ENCODE data around the gene CEPT1.

DNA sequence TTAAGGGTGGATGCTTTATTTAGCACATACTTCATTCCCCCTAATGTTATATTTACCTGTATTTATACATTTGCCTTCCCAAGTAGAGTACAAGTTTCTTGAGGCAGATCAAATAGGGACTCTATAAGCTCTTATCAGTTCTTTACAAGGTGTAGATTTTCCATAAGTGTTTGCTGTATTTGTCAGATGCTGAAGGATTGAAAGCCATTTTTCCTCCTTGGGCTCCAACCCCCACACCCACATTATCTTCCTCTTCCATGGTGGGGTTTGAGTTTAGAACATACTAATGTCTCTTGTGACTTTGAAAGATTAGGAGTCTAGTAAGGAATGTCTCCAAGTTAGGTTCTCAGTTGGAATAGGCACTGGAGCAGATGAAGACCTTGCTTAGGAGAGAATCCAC, 85.1 kb downstream of the CEPT1 start:
- TF ChIP-seq EZH2 (IDR thresholded peaks at IDR 0.05; ENCODE audit: insufficient read depth, poor library complexity, severe bottlenecking) (no peak), EZH2phosphoT487 (IDR thresholded peaks at IDR 0.05; ENCODE audit: insufficient read depth, low read depth) (no peak)

All from GM23248 (cell line).